ENCODE results near the gene ATAD1. TPM values are rescaled to one million over a fixed set of nuclear protein-coding genes. Genes with fewer than 3 reads are reported as not detected.

The ATAD1 gene
- polyA plus RNA-seq, 6 donors from 2014 or later = 21.1 to 32.2 (median 30.4) TPM

DNA sequence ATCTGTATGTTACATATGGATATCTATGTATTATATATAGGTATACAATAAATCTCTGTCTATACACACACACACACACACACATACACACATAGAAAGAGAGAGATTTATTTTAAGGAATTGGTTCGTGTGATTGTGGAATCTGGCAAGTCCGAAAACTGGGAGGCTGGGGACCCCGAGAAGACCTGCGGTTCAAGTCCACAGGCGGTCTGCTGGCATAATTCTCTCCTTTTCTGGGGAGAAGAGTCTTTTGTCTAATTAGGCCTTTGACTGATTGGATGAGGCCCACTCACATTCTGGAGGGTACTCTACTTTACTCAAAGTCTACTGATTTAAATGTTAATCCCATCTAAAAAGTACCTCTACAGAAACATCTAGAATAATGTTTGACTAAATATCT lies 93.2 kb downstream of the ATAD1 start:
- Mint-ChIP-seq H3K4me3 (no peak overlapping the region), H3K36me3 (no peaks in the 10 kb centered on the region), H3K9me3 (no peaks in the 10 kb centered on the region), H3K27ac (no peak overlapping the region), H3K4me1 (no peaks in the 10 kb centered on the region), H3K27me3 (peaks cover 0 to 8% (median 5%) of the 10 kb centered on the region in 3 donors)
- DNase-seq = no peak
- ATAC-seq (ENCODE audit: low read depth in 2 of 2) = no peak

DNA sequence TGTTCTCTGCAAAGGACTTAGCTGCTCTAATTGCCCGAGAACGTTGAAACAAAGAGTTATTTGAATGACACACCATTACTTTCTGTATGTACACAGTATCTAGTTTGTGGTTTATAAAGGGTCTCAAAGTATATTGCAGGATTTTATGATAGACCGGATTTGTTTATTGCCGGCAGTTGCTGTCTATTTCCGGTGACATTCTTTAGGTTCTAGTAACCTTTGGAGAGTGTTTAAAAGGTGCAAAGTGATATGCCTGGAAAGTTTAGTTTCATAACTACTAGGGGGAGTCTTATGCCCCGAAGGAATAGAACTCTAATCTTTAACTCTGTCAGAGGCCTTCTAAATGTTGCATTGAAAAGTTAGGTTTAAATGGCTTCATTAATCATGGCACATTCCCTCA lies 94.5 kb downstream of the ATAD1 start:
- H3K27me3 Mint-ChIP-seq = peaks cover 0 to 8% (median 5%) of the 10 kb centered on the region in 3 donors
- no peak overlapping the region for H3K27ac Mint-ChIP-seq
- H3K4me1 Mint-ChIP-seq = peaks cover 0 to 4% (median 3%) of the 10 kb centered on the region in 3 donors
- no peaks in the 10 kb centered on the region for H3K9me3 Mint-ChIP-seq
- ATAC-seq (ENCODE audit: low read depth in 2 of 2) (no peak), DNase-seq (no peak)
- H3K36me3 Mint-ChIP-seq = no peaks in the 10 kb centered on the region
- no peak overlapping the region for H3K4me3 Mint-ChIP-seq

DNA sequence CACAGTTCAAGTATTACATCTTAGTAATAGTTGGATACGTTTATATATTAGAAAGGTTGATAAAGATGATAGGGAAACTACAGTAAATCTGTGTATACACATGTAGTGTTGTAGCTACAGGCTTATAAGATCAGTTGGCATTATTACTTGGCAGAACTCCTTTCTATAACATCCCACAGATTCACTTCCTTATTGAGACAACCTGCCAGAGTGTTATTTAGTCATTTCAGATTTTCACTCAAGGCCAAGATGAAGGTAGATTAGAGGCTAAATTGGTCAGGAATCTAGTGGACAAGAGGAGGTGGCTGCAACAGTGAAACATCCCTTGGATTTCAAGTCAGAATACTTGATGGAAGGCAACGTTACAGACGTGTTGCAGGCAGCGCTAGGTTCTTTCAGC lies 95.3 kb downstream of the ATAD1 start:
- no peak overlapping the region for H3K4me3 Mint-ChIP-seq
- H3K27ac Mint-ChIP-seq = no peak overlapping the region
- DNase-seq = no peak
- peaks cover 0 to 9% (median 6%) of the 10 kb centered on the region in 3 donors for H3K4me1 Mint-ChIP-seq
- H3K27me3 Mint-ChIP-seq = peaks cover 0 to 8% (median 5%) of the 10 kb centered on the region in 3 donors
- H3K36me3 Mint-ChIP-seq = no peaks in the 10 kb centered on the region
- no peak for ATAC-seq (ENCODE audit: low read depth in 2 of 2)
- no peaks in the 10 kb centered on the region for H3K9me3 Mint-ChIP-seq

DNA sequence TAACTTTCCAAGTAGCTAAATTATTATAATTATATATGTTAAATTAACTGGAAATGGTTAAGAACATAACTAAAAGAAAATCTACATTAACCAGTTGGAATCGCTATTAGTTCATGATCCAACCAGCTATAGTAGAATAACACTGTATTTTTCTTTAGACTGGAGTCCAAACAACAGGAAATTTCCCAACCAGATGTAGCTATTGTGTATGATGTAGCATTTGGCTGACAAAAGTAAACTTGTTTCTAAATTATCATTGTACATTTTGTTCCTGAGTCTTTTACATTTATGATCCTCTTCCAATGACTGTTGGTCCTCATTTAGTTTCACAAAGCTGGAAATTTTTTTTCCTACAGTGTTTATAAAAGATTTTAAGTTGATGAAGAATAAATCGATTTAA lies 96.2 kb downstream of the ATAD1 start:
- H3K36me3 Mint-ChIP-seq = no peaks in the 10 kb centered on the region
- ATAC-seq (ENCODE audit: low read depth in 2 of 2) (no peak), DNase-seq (no peak)
- H3K27me3 Mint-ChIP-seq = peaks cover 0 to 8% (median 0%) of the 10 kb centered on the region in 3 donors
- H3K27ac Mint-ChIP-seq = no peak overlapping the region
- no peak overlapping the region for H3K4me3 Mint-ChIP-seq
- no peaks in the 10 kb centered on the region for H3K9me3 Mint-ChIP-seq
- H3K4me1 Mint-ChIP-seq = peaks cover 0 to 9% (median 6%) of the 10 kb centered on the region in 3 donors

DNA sequence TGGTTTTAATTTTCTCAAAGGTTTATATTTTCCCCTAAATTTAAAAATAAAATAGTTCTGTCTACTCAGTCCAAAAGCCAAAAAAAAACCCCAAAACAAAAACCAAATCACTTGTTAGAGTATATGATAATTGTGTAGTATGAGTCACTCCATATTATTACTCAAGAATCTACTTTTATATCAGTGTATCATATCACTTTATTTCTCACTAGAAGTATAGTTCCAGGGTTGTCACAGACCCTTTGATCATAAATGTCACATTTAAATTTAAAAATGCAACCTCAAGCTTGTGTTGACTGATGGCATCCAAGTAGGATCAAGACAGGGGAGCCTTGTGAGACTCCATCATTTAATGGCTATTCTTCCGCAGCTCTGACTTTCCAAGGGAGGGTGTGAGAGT lies 97.4 kb downstream of the ATAD1 start:
- H3K9me3 Mint-ChIP-seq = no peaks in the 10 kb centered on the region
- H3K4me3 Mint-ChIP-seq = no peak overlapping the region
- H3K27me3 Mint-ChIP-seq = peaks cover 0 to 8% (median 0%) of the 10 kb centered on the region in 3 donors
- H3K4me1 Mint-ChIP-seq = peaks cover 0 to 11% (median 6%) of the 10 kb centered on the region in 3 donors
- no peak overlapping the region for H3K27ac Mint-ChIP-seq
- no peaks in the 10 kb centered on the region for H3K36me3 Mint-ChIP-seq
- ATAC-seq (ENCODE audit: low read depth in 2 of 2) = no peak
- no peak for DNase-seq

DNA sequence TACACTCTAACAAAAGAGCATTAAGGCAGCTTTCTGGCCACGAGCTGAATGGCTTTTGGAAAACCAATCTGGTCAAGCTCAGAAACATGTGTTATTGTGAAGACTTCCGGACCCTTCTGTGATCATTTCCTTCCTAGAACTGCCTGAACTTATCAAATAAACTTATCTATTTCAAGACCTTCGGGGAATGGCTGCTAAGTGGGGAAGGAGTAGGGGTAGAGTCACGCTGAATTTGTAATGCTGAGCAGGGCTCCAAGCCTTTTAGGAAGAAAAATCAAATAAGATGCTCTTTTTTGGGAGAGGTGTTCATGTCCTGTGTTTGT lies 101.7 kb downstream of the ATAD1 start:
- Mint-ChIP-seq H3K27me3 (peaks cover 0 to 6% (median 0%) of the 10 kb centered on the region in 3 donors), H3K27ac (no peak overlapping the region), H3K4me3 (no peak overlapping the region), H3K4me1 (peaks cover 0 to 11% (median 6%) of the 10 kb centered on the region in 3 donors), H3K9me3 (no peaks in the 10 kb centered on the region), H3K36me3 (no peaks in the 10 kb centered on the region)
- no peak for ATAC-seq (ENCODE audit: low read depth in 2 of 2)
- no peak for DNase-seq

DNA sequence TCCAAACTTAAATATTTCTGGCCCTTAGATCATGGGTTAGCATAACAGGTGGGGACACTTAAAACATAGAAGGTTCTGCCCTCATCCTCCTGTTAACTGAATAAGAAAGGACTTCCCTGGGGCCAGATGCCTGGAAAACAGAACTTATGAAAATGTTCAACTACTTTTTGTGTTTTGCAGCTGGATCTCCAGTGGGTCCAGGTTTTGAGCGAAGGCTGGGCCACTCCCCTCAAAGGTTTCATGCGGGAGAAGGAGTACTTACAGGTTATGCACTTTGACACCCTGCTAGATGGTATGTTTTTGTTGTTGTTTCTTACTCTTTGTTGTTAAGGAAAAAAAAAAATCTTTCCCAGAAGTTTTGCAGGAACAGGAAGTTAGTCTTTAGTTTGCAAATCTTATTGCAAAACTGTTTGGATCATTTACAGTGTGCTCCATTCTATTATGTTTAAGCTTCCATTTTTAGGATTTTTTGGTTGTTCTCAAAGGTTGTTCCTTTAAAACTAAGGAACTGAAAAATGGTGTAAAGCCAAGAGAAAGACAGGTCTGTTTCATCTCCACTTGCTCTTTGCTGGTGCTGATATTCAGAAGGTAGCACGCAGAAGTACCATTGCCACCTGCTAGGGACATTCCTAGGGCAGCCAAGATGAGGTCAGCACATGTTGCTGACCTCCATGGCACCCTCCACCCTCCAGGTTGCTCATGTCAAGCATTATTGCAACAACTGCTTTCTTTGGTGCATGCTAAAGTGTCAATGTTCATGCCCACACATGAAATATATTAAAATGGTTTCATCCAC lies 102.3 kb downstream of the ATAD1 start:
- Mint-ChIP-seq H3K27me3 (peaks cover 0 to 6% (median 0%) of the 10 kb centered on the region in 3 donors), H3K4me3 (no peak overlapping the region), H3K27ac (peak overlapping the region in 1 of 6 donors; percentile 30), H3K9me3 (no peaks in the 10 kb centered on the region), H3K4me1 (peaks cover 0 to 11% (median 6%) of the 10 kb centered on the region in 3 donors), H3K36me3 (no peaks in the 10 kb centered on the region)
- DNase-seq = no peak
- ATAC-seq (ENCODE audit: low read depth in 2 of 2) = no peak

DNA sequence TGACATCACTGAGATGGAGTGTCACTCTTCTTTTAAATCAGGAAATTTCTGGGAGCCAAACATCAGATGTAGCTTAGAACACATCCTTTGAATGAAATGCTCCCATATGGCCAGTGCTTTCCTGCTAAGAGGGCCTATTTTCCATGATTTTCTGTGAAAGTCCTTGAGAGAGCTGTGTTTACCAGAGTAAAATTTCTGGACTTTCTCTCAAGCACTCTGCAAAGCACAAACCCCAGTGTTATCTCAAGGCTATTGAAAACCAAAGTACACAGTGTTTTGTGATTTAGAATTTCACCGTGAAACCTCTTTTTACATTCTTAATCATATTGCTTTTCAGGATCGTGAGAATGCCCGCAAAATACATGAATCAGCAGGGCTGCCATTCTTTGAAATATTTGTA lies 104.3 kb downstream of the ATAD1 start:
- Mint-ChIP-seq H3K27ac (no peak overlapping the region), H3K9me3 (no peaks in the 10 kb centered on the region), H3K36me3 (no peaks in the 10 kb centered on the region), H3K27me3 (peaks cover 0 to 6% (median 0%) of the 10 kb centered on the region in 3 donors), H3K4me1 (peaks cover 0 to 10% (median 5%) of the 10 kb centered on the region in 3 donors), H3K4me3 (no peak overlapping the region)
- DNase-seq (no peak), ATAC-seq (ENCODE audit: low read depth in 2 of 2) (no peak)

DNA sequence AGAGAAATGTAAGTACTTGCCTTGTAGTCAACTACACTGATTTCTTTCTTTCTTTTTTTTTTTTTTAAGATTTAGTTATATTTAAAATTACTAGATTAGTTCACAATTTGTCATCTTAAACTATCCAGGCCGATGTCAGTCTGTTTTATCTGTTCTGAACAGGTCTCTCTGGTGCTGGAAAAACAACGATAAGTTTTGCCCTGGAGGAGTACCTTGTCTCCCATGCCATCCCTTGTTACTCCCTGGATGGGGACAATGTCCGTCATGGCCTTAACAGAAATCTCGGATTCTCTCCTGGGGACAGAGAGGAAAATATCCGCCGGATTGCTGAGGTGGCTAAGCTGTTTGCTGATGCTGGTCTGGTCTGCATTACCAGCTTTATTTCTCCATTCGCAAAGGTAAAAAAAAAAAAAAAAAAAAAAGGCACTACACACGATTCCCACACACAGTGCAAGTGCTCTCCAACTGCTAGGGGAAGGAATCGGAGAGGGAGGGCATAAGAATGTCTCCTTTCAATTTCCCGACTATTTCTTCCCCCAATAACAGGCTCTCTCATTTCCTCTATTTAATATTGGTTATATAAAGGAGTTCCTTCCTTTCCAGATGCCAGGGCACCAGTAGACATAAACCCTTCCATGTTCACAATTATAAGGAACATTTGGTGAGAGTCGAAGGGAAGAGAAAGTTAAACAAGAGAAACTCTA lies 105.0 kb downstream of the ATAD1 start:
- ATAC-seq (ENCODE audit: low read depth in 2 of 2) = no peak
- no peak for DNase-seq
- no peak overlapping the region for H3K4me3 Mint-ChIP-seq
- no peaks in the 10 kb centered on the region for H3K36me3 Mint-ChIP-seq
- peaks cover 0 to 6% (median 0%) of the 10 kb centered on the region in 3 donors for H3K27me3 Mint-ChIP-seq
- no peak overlapping the region for H3K27ac Mint-ChIP-seq
- peaks cover 0 to 3% (median 0%) of the 10 kb centered on the region in 3 donors for H3K4me1 Mint-ChIP-seq
- no peaks in the 10 kb centered on the region for H3K9me3 Mint-ChIP-seq

DNA sequence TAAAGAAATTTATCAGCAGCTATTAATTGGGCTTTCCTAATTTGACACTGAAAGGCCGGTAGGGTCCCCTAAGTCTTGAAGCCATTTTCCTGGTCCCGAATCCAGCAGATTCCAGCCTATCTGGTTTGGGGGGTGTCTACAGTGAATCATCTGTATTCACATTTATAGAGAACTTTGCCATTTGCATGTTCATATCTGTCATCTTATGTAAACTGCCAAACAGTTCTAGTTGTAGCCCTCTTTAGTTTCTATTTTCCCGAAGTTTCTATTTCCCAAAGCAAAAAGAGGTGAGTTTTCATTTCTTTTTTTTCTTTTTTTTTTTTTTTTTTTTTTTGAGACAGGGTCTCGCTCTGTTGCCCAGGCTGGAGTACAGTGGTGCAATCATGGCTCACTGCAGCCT lies 110.8 kb downstream of the ATAD1 start:
- no peak overlapping the region for H3K27ac Mint-ChIP-seq
- H3K9me3 Mint-ChIP-seq = no peaks in the 10 kb centered on the region
- peaks cover 0 to 9% (median 0%) of the 10 kb centered on the region in 3 donors for H3K27me3 Mint-ChIP-seq
- no peaks in the 10 kb centered on the region for H3K4me1 Mint-ChIP-seq
- ATAC-seq (ENCODE audit: low read depth in 2 of 2) = no peak
- no peak for DNase-seq
- no peaks in the 10 kb centered on the region for H3K36me3 Mint-ChIP-seq
- H3K4me3 Mint-ChIP-seq = no peak overlapping the region

DNA sequence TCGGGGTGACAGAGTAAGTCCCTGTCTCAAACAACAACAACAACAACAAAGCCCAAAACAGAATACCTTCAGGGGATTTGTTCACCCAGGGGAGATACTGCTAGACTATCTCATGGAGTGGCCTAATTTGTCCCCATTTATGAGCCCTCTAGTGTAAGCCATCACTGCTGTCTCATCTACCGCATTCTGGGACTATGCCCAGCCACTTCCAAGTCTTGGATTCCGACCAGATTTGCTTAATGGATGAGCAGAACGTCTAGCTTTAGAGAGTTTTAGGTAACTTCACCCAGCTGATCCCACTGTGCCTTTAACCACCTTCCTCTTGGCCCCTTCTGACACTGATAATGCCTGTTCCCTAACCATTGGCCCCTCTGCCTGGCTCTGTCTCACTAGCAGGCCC lies 111.3 kb downstream of the ATAD1 start:
- Mint-ChIP-seq H3K9me3 (no peaks in the 10 kb centered on the region), H3K4me1 (no peaks in the 10 kb centered on the region)
- ATAC-seq (ENCODE audit: low read depth in 2 of 2) = no peak

DNA sequence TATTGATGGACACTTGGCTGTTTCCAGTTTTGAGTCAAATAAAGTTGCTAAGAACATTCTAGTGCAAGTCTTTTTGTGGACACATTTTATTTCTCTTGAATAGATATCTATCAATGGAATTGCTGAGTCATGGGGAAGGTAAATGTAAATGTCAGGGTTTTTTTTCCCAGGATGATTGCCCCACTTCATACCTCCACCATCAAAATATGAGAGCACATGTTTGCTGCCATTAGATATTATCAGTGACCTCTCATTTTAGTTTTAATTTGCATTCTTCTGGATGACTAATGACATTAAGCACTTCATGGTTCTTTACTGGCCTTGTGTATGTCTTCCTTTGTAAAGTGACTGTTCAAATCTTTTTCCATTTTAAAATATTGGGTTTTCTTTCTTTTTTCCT lies 112.7 kb downstream of the ATAD1 start:
- H3K4me3 Mint-ChIP-seq = no peak overlapping the region
- H3K27me3 Mint-ChIP-seq = peaks cover 0 to 4% (median 0%) of the 10 kb centered on the region in 3 donors
- DNase-seq = no peak
- no peaks in the 10 kb centered on the region for H3K9me3 Mint-ChIP-seq
- no peaks in the 10 kb centered on the region for H3K4me1 Mint-ChIP-seq
- peak overlapping the region in 1 of 6 donors; percentile 62 for H3K27ac Mint-ChIP-seq
- no peaks in the 10 kb centered on the region for H3K36me3 Mint-ChIP-seq
- ATAC-seq (ENCODE audit: low read depth in 2 of 2) = no peak

More for the DNA sequence above, 111.3 kb downstream of the ATAD1 start:
- H3K27ac Mint-ChIP-seq = no peak overlapping the region
- no peak overlapping the region for H3K4me3 Mint-ChIP-seq
- peaks cover 0 to 8% (median 0%) of the 10 kb centered on the region in 3 donors for H3K27me3 Mint-ChIP-seq
- no peaks in the 10 kb centered on the region for H3K36me3 Mint-ChIP-seq
- DNase-seq = no peak

DNA sequence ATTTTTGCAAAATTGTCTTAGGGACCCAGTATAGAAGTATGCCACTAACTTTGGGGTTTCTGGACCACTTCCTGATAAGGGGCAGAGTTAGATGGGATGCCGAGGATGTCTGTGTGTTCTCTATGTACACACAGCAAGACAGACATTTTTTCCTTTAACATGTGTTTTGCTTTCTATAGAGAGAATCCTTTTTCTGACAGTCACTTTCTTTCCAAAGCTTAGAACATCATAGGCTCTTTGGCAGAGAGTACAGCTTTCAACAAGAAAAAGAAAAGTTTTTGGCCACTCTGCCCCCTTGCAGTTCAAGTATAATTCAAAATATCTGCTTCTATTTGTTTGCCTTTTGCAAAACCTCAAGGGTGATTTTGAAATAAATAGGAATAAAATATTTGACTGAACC lies 114.3 kb downstream of the ATAD1 start:
- H3K4me3 Mint-ChIP-seq = no peak overlapping the region

DNA sequence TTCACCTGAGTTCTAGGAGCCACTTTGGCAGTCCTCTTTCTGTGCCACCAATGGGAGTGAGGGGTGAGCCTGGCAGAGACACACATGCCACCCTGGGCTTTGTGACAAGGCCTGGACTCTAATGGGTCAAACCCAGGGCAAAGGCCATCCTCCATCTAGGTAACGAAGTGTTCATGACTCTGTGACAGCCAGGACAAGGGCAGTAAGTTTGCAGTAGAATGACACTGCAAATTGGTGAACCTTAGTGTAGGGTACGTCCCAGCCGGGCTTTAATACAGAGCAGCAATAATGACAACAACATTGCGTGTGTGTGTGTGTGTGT lies 115.1 kb downstream of the ATAD1 start:
- Mint-ChIP-seq H3K4me3 (no peak overlapping the region), H3K36me3 (no peaks in the 10 kb centered on the region)
- ATAC-seq (ENCODE audit: low read depth in 2 of 2) = no peak

More for the DNA sequence above, 114.3 kb downstream of the ATAD1 start:
- DNase-seq (no peak), ATAC-seq (ENCODE audit: low read depth in 2 of 2) (no peak)
- no peaks in the 10 kb centered on the region for H3K36me3 Mint-ChIP-seq
- no peak overlapping the region for H3K27ac Mint-ChIP-seq
- no peaks in the 10 kb centered on the region for H3K9me3 Mint-ChIP-seq
- peaks cover 0 to 4% (median 0%) of the 10 kb centered on the region in 3 donors for H3K27me3 Mint-ChIP-seq
- no peaks in the 10 kb centered on the region for H3K4me1 Mint-ChIP-seq

More for the DNA sequence above, 115.1 kb downstream of the ATAD1 start:
- Mint-ChIP-seq H3K27me3 (peaks cover 0 to 4% (median 0%) of the 10 kb centered on the region in 3 donors), H3K9me3 (no peaks in the 10 kb centered on the region), H3K4me1 (no peaks in the 10 kb centered on the region), H3K27ac (peak overlapping the region in 1 of 6 donors; percentile 78)
- no peak for DNase-seq
